ENCODE data around the gene MOCS1.

- TF ChIP-seq CTCF (IDR thresholded peaks at IDR 0.05) (no peak), POLR2A (IDR thresholded peaks at IDR 0.05) (no peak)
These were observed 26.9 kb upstream of the MOCS1 start for GRCh38 chr6:39961178-39961577.
